GM12878 (cell line): Measurements from ENCODE around the gene KRTAP10-7. TPM values are rescaled to one million over a fixed set of nuclear protein-coding genes. Genes with fewer than 3 reads are reported as not detected.

ENCODE experiments used
- ATAC-seq: fragments of 200-7000 bp; cut with Tn5 transposase; 3 replicates; pipeline ENCODE4 v1.9.1; 2020; ENCODE audit warnings: mild to moderate bottlenecking, moderate library complexity
- BruUV-seq: library from RNA; stranded (reverse); fragments of 400-500 nt; replicated peaks from 2 replicates; lab custom pipeline; 2021; lab: Mats Ljungman, UMichigan
- CTCF ChIA-PET: fragments of 300-600 bp; sonication (Branson Sonifier 250); formaldehyde crosslinking; extraction: SDS; loops from one replicate; lab custom pipeline; 2021; ENCODE audit warnings: inconsistent platforms; lab: Yijun Ruan, JAX
- POLR2A ChIA-PET: fragments of 350-600 bp; formaldehyde crosslinking; extraction: SDS; loops from one replicate; lab custom pipeline; 2021; ENCODE audit warnings: inconsistent platforms; lab: Charles Lee
- RAD21 ChIA-PET: fragments of 300-600 bp; sonication (Branson Sonifier 250); formaldehyde crosslinking; loops from one replicate; lab custom pipeline; 2023; ENCODE audit warnings: antibody characterized with exemption; ENCODE audit not compliant: unreplicated experiment; lab: Charles Lee
- SMC1A ChIA-PET: fragments of 300-600 bp; sonication (Branson Sonifier 250); formaldehyde crosslinking; loops from one replicate; lab custom pipeline; 2023; ENCODE audit not compliant: unreplicated experiment, uncharacterized antibody; lab: Charles Lee
- DNase-seq: peaks from one replicate; pipeline ENCODE4 v3.0.0-alpha.2; 2011; ENCODE audit warnings: low read depth, low spot score
- FAIRE-seq: peaks from 3 replicates; lab custom pipeline; 2011; peaks lifted over from hg19 to GRCh38; lab: Jason Lieb, UNC
- H2AFZ ChIP-seq: 2 replicates; pipeline ENCODE4 v1.6.0; 2011; ENCODE audit warnings: low read depth, low read length, control low read depth; ENCODE audit not compliant: control insufficient read depth
- H3K27ac ChIP-seq: 2 replicates; pipeline ENCODE4 v1.5.1; 2011; ENCODE audit warnings: control low read depth; ENCODE audit not compliant: control insufficient read depth, insufficient read depth
- H3K27me3 ChIP-seq, 2 experiments: replicated peaks in 1 of 2; 2 replicates each; pipeline versions ENCODE4 v1.6.0 to v1.6.1; 2011; ENCODE audit warnings: low read length in 1 of 2; ENCODE audit not compliant: control insufficient read depth in 2 of 2, insufficient read depth in 2 of 2
- H3K36me3 ChIP-seq, 2 experiments: 2 replicates each; pipeline ENCODE4 v1.5.1; 2011; ENCODE audit warnings: low read length in 1 of 2; ENCODE audit not compliant: control insufficient read depth in 2 of 2, insufficient read depth in 2 of 2
- H3K4me1 ChIP-seq: 2 replicates; pipeline ENCODE4 v1.6.1; 2011; ENCODE audit warnings: mild to moderate bottlenecking, low read length, moderate library complexity, mixed read lengths; ENCODE audit not compliant: control insufficient read depth, insufficient read depth
- H3K4me2 ChIP-seq: 2 replicates; pipeline ENCODE4 v1.6.0; 2011; ENCODE audit warnings: control low read depth; ENCODE audit not compliant: control insufficient read depth, insufficient read depth
- H3K4me3 ChIP-seq: fragments of 200-600 bp; sonication (generic); 2 replicates; pipeline ENCODE4 v1.5.1; 2016
- H3K79me2 ChIP-seq: 2 replicates; pipeline ENCODE4 v1.6.0; 2011; ENCODE audit warnings: low read length; ENCODE audit not compliant: control insufficient read depth, insufficient read depth
- H3K9ac ChIP-seq: 2 replicates; pipeline ENCODE4 v1.8.0; 2011; ENCODE audit warnings: low read length, control low read depth, mixed read lengths; ENCODE audit not compliant: control insufficient read depth, insufficient read depth
- H3K9me3 ChIP-seq: replicated peaks from 3 replicates; pipeline ENCODE4 v1.5.1; 2011; ENCODE audit warnings: mild to moderate bottlenecking, low read length; ENCODE audit not compliant: control insufficient read depth, insufficient read depth
- H4K20me1 ChIP-seq: 2 replicates; pipeline ENCODE4 v1.6.0; 2011; ENCODE audit not compliant: control insufficient read depth, insufficient read depth
- ASH2L ChIP-seq: fragments of 300-600, 200-600 bp; sonication (generic); IDR thresholded peaks from 2 replicates; pipeline ENCODE4 v1.6.1; 2017; ENCODE audit warnings: low read depth, mild to moderate bottlenecking, borderline replicate concordance
- ATF3 ChIP-seq: IDR thresholded peaks from 2 replicates; pipeline ENCODE4 v1.6.1; 2011; ENCODE audit warnings: low read depth, mild to moderate bottlenecking, low read length, moderate library complexity, borderline replicate concordance; ENCODE audit errors: extremely low read depth
- CBX5 ChIP-seq: sonication (generic); IDR thresholded peaks from 2 replicates; pipeline ENCODE4 v1.6.1; 2016; ENCODE audit warnings: low read depth, moderate library complexity, mild to moderate bottlenecking, inconsistent platforms
- CHD2 ChIP-seq: IDR thresholded peaks from 2 replicates; pipeline ENCODE4 v1.6.1; 2011; ENCODE audit warnings: low read depth, low read length, improper control_type of control experiment, borderline replicate concordance
- E2F4 ChIP-seq: IDR thresholded peaks from 2 replicates; pipeline ENCODE4 v1.6.1; 2012; ENCODE audit warnings: low read depth, low read length, improper control_type of control experiment
- HDAC2 ChIP-seq: fragments of 200-600 bp; sonication (generic); IDR thresholded peaks from 2 replicates; pipeline ENCODE4 v1.6.1; 2017
- JUND ChIP-seq: IDR thresholded peaks from 2 replicates; pipeline ENCODE4 v1.6.1; 2012; ENCODE audit warnings: low read depth, mild to moderate bottlenecking, low read length, improper control_type of control experiment, moderate library complexity
- MYB ChIP-seq: fragments of 150-350 bp; IDR thresholded peaks from 2 replicates; pipeline ENCODE4 v1.6.1; 2014; ENCODE audit warnings: mild to moderate bottlenecking, low read depth, low read length, borderline replicate concordance
- PML ChIP-seq: IDR thresholded peaks from 2 replicates; pipeline ENCODE4 v1.6.1; 2012; ENCODE audit warnings: low read length, inconsistent platforms
- RAD51 ChIP-seq: fragments of 450-650 bp; IDR thresholded peaks from 2 replicates; pipeline ENCODE4 v1.6.1; 2016; ENCODE audit warnings: moderate library complexity, mild to moderate bottlenecking, inconsistent platforms
- SMAD5 ChIP-seq: IDR thresholded peaks from 2 replicates; pipeline ENCODE4 v1.6.1; 2016; ENCODE audit warnings: antibody characterized with exemption, low read depth
- SP1 ChIP-seq: IDR thresholded peaks from one replicate; pipeline ENCODE4 v1.6.1; 2011; ENCODE audit warnings: low read depth, low read length
- TAF1 ChIP-seq: IDR thresholded peaks from 2 replicates; pipeline ENCODE4 v1.6.1; 2011; ENCODE audit warnings: mild to moderate bottlenecking, low read depth, low read length, borderline replicate concordance
- WRNIP1 ChIP-seq: IDR thresholded peaks from 2 replicates; pipeline ENCODE4 v1.6.1; 2011; ENCODE audit warnings: low read depth, low read length, improper control_type of control experiment, borderline replicate concordance
- YBX1 ChIP-seq: fragments of 450-650 bp; IDR thresholded peaks from 2 replicates; pipeline ENCODE4 v1.6.1; 2016; ENCODE audit warnings: antibody characterized with exemption
- WGBS: methylation state at CpG from one replicate; pipeline ENCODE4 v1.1.6; 2016; ENCODE audit warnings: low lambda C conversion rate; ENCODE audit not compliant: insufficient replicate concordance, insufficient coverage; ENCODE audit errors: missing lambda C conversion rate; 5-methylcytosine and 5-hydroxymethylcytosine counted together
- in situ Hi-C: fragments of 300-500 bp; cut with MboI; formaldehyde crosslinking; loops from 9 replicates; pipeline ENCODE4 v1.14.3; 2018; ENCODE audit warnings: mixed read lengths
- intact Hi-C: fragments of 100-400 bp; cut with micrococcal nuclease; formaldehyde crosslinking; loops from one replicate; pipeline ENCODE4 v1.14.2; 2022; ENCODE audit not compliant: unreplicated experiment
- polyA plus RNA-seq, 11 experiments: library from polyadenylated mRNA; depleted of rRNA in 4 of 11; unstranded in 6 of 11; stranded (reverse) in 5 of 11; fragments of >200 nt; fragmentation: Nextera tagmentation in 4 of 11; fragmentation: Illumina TruSeq in 1 of 11; extraction: Ambion mirVana in 4 of 11; extraction: Trizol in 1 of 11; gene quantifications; 1 replicate in 1 of 11; 2 replicates in 10 of 11; pipeline versions ENCODE4 v1.2.1 to v1.2.3, GENCODE V29; 2011 to 2016; ENCODE audit warnings: inconsistent platforms in 2 of 11, missing spikeins in 2 of 11, low read depth in 1 of 11
- total RNA-seq, 4 experiments: library from RNA; depleted of rRNA in 3 of 4; stranded (reverse); fragments of >200 nt in 3 of 4; fragmentation: Illumina TruSeq in 1 of 4; extraction: Trizol in 1 of 4; gene quantifications; 2 replicates each; pipeline versions ENCODE4 v1.2.1 to v1.2.3, GENCODE V29; 2013 to 2021

The KRTAP10-7 gene
- total and polyA plus RNA-seq, 10 of the 15 experiments (the other 5 are each of a cell fraction or from before 2014, with no cell fraction given), result not detected

GRCh38 chr21:44589094-44589493 is 11.3 kb upstream of the KRTAP10-7 start:
- no peaks in the 10 kb centered on the region for H4K20me1 ChIP-seq
- FAIRE-seq (no peak), DNase-seq (no peak), ATAC-seq (no peak)
- no peaks in the 10 kb centered on the region for H3K4me1 ChIP-seq
- BruUV-seq, result no TSS peak
- intact Hi-C loops (no loop called here), in situ Hi-C loops (no loop called here)
- POLR2A ChIA-PET, result no interaction called here
- no peak overlapping the region for H3K27ac ChIP-seq
- no peak overlapping the region for H3K4me2 ChIP-seq
- TF ChIP-seq CBX5 (no peak), WRNIP1 (no peak), HDAC2 (no peak), CHD2 (no peak), SMAD5 (no peak), RAD51 (no peak), MYB (no peak), ATF3 (no peak), PML (no peak), JUND (no peak), YBX1 (no peak), SP1 (no peak), E2F4 (no peak), TAF1 (no peak), ASH2L (no peak)
- no peaks in the 10 kb centered on the region for H3K36me3 ChIP-seq
- H3K9ac ChIP-seq, result no peak overlapping the region
- H3K4me3 ChIP-seq, result no peak overlapping the region
- RAD21 ChIA-PET, result no interaction called here
- WGBS, result 32% methylated on average over 2 of the region's 2 CpGs
- H3K79me2 ChIP-seq, result no peaks in the 10 kb centered on the region
- H3K27me3 ChIP-seq, result no peaks in the 10 kb centered on the region
- CTCF ChIA-PET, result no interaction called here
- no peaks in the 10 kb centered on the region for H3K9me3 ChIP-seq
- SMC1A ChIA-PET, result no interaction called here
- H2AFZ ChIP-seq, result no peak overlapping the region
